Mammary epithelial cell (primary cell): ENCODE results near the gene NOX5.

Source experiments
- CTCF ChIP-seq, 2 donors: IDR thresholded peaks in 1 of 2; conservative IDR thresholded peaks in 1 of 2; 2 replicates each; pipeline ENCODE4 v1.5.1; 2011 to 2012; ENCODE audit warnings: inconsistent platforms in 2 of 2, low read length in 2 of 2, mild to moderate bottlenecking in 2 of 2, control low read depth in 1 of 2, low read depth in 1 of 2; ENCODE audit not compliant: insufficient read depth in 1 of 2; ENCODE audit errors: extremely low read depth in 1 of 2
- EZH2 ChIP-seq: IDR thresholded peaks from 2 replicates; pipeline ENCODE4 v1.6.1; 2012; ENCODE audit warnings: low read length, inconsistent platforms, borderline replicate concordance

- TF ChIP-seq CTCF (conservative IDR thresholded peaks at IDR 0.05 in 1 of 2, IDR thresholded peaks at IDR 0.05 in 1 of 2; ENCODE audit: extremely low read depth in 1 of 2, insufficient read depth in 1 of 2, low read depth in 1 of 2, low read length in 2 of 2) (no peak), EZH2 (no peak)
Measured at GRCh38 chr15:69082554-69082953, 68.1 kb downstream of the NOX5 start.
